GM12865 (cell line): ENCODE measurements around the gene KLK12.

Experiments used
- DNase-seq: peaks from one replicate; pipeline ENCODE4 v3.0.0; 2010; ENCODE audit warnings: low read depth
- H3K4me3 ChIP-seq: 2 replicates; pipeline ENCODE4 v1.5.1; 2011; ENCODE audit warnings: mild to moderate bottlenecking, low read depth, low read length, control low read depth
- CTCF ChIP-seq: IDR thresholded peaks from 2 replicates; pipeline ENCODE4 v1.5.1; 2011; ENCODE audit warnings: low read length, control low read depth, low read depth, inconsistent platforms; ENCODE audit not compliant: insufficient read depth; ENCODE audit errors: missing control alignments

The KLK12 gene

DNA sequence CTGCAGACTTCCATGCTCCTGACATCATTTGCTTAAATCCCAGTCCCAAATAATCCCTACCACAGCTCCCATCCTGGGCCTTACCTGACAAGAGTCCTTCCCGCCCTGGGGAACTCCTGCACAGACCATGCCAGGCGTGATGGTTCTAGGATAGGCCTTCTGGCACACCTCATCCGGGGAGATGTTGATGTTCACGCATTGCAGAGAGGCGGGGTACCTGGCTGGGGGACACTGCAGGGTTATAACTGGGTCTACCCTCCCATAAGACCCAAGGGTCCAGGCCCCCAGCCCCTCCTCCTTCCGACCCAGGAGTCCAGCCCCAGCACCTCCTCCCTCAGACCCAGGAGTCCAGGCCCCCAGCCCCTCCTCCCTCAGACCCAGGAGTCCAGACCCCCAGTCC is 43.9 kb upstream of the KLK12 start:
- no peak for DNase-seq
- no peak for TF ChIP-seq CTCF
- H3K4me3 ChIP-seq = no peak overlapping the region

DNA sequence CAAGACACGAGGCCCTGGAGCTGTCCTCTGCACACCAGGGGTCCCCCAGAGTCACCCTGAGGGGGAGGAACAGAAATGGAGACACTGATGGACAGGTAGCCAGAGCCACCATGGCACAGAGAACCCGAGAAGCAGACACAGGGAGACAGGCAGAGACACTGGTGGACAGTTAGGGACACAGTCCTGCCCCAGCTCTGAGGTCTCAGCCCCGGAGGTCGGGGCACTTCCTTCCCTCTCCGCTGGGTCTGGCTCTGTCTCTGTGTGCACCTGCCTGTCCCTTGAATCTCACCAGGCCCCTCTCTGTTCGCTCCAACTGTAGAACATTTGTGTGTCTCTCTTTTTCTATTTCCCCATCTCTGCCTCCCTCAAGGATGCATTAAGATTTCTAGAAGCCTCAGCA is 43.3 kb upstream of the KLK12 start:
- no peak for DNase-seq
- no peak for TF ChIP-seq CTCF
- H3K4me3 ChIP-seq = no peak overlapping the region

DNA sequence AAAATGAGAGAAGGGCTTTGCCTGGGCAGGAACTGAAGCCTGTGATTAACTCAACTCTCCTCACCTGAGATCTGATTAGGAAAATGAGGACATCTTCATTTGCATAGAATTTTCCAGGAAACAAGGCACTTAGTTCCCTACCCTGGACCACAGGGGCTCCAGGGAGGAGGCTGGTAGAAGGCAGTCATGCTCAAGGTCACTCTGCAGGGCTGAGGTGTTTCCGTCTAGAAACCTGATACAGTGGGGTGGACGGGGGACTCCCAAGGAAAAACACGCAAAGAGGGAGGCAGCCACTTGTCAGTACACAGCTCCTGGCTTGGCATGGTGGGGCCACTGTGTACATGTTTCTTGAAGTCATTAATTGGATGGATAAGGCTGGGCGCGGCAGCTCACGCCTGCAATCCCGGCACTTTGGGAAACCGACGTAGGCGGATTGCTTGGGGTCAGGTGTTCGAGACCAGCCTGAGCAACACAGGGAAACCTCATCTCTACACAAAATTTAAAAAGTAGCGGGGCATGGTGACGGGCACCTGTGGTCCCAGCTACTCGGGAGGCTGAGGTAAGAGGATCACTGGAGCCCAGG is 41.9 kb upstream of the KLK12 start:
- no peak overlapping the region for H3K4me3 ChIP-seq
- DNase-seq = no peak
- TF ChIP-seq CTCF = no peak

DNA sequence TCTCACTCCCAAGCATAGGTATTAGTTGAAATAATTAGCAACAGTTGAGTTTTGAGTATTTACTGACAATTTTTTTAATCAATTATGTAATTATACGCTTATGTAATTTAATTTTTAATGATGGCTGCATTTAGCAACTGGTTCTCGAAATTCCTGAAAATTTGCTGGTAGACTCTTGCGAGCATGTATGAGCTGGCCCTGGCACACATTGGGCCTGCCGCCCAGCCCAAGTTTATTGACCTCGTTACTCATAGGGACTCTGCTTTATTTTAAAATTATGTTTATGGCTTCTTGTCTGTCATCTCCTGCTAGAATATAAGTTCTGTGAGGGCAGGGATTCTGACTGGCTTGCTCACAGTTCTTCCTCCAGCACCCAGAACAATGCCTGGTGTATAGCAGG is 41.2 kb upstream of the KLK12 start:
- DNase-seq = no peak
- no peak for TF ChIP-seq CTCF
- no peak overlapping the region for H3K4me3 ChIP-seq

- no peak overlapping the region for H3K4me3 ChIP-seq
- no peak for TF ChIP-seq CTCF
- no peak for DNase-seq
These were observed 36.2 kb upstream of the KLK12 start for GRCh38 chr19:51071095-51071405.

DNA sequence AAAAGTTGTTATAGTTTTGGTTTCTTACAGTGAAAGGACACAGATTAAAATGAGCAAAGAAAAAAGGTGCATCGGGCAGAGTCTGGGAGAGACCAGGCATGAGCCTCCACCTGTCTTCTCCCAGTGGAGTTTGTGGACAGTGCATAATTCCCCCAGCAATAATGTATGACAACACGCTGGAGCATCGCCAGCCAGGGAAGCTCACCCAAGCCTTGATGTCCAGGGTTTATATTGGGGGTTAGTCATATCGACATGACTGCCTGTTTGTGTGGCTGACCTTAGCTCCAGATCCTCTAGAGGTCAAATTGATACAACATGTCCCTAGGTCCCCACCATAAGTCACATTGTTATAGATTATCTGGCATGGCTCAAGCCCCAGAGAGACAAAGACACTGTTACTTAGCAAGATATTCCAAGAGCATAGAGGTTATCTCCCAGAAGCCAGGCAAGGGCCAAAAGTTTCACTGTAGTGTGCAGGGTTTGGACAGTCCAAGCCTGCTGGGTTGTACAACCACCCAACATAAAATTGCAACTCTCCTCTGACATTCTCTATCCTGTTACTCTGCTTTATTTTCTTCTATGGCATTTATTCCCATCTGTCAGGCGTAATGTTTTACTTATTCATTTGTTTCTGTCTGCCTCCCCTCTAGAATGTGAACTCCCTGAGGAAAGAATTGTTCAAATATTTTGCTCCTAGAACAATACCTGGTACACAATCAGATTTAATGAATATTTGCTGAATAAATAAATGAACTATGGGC is 35.7 kb upstream of the KLK12 start:
- no peak for TF ChIP-seq CTCF
- H3K4me3 ChIP-seq = no peak overlapping the region
- no peak for DNase-seq
